ENCODE results near the gene FAM162A.

DNA sequence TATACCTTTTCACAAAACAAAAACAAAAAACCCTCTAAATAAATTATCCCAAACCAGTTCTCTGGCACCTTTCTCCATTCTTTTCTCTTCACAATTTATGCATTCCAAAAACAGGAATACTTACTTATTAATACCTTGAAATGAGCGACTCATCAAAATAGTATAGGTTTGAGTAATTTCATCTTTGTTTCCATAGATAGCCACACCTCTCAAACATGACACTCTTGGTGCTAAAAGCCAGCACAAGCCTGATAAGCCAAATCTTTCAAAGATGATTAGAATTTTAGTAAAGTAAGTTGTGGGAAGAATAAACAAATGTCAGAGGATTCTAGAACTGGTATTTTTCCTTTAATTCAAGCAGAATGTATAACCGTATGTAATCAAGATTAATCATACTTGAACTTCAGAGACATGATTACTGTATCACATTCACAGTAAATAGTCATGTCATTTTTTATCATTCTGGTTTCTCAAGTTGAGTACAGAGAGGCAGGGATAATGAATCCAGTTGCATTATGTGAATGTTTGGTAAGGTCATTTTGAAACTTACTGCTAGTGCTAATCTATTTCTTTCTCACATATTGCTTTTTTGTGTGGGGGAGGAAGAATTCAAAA, 44.0 kb downstream of the FAM162A start:
- TF ChIP-seq EZH2 (IDR thresholded peaks at IDR 0.05; ENCODE audit: insufficient read depth, low read length) (no peak), CTCF (IDR thresholded peaks at IDR 0.05; ENCODE audit: insufficient read depth, low read depth, low read length) (no peak)

Measured in astrocyte (in vitro differentiated cells and primary cell).